A673 (cell line): ENCODE results near the gene GORASP1. TPM values are rescaled to one million over a fixed set of nuclear protein-coding genes. Genes with fewer than 3 reads are reported as not detected.
A peak's percentile ranks its signal among the peaks of the same experiment; 100 is the strongest.

Experiments used
- BruUV-seq: library from RNA; stranded (reverse); fragments of 400-500 nt; replicated peaks from 2 replicates; lab custom pipeline; 2021; lab: Mats Ljungman, UMichigan
- CTCF ChIA-PET: fragments of 300-600 bp; sonication (Branson Sonifier 250); formaldehyde crosslinking; loops from one replicate; lab custom pipeline; 2022; ENCODE audit warnings: antibody characterized with exemption; lab: Charles Lee
- POLR2A ChIA-PET: fragments of 300-600 bp; sonication (Branson Sonifier 250); formaldehyde crosslinking; loops from one replicate; lab custom pipeline; 2022; ENCODE audit warnings: antibody characterized with exemption; ENCODE audit not compliant: low non-redundant PET; lab: Charles Lee
- DNase-seq: peaks from one replicate; pipeline ENCODE4 v3.0.0-alpha.2; 2015; ENCODE audit warnings: low spot score
- H3K27ac ChIP-seq: fragments of 200-600 bp; sonication (generic); 2 replicates; pipeline ENCODE4 v1.5.1; 2016; ENCODE audit warnings: mixed run types, low read depth, mild to moderate bottlenecking, mixed read lengths, antibody characterized with exemption, low read length; ENCODE audit not compliant: poor library complexity, severe bottlenecking
- H3K27me3 ChIP-seq: fragments of 200-600 bp; sonication (generic); replicated peaks from 2 replicates; pipeline ENCODE4 v1.6.1; 2017; ENCODE audit warnings: mixed run types, low read depth, mild to moderate bottlenecking, mixed read lengths, antibody characterized with exemption, low read length; ENCODE audit not compliant: insufficient read depth, poor library complexity
- H3K36me3 ChIP-seq: fragments of 200-600 bp; sonication (generic); 2 replicates; pipeline ENCODE4 v1.6.1; 2016; ENCODE audit warnings: mixed run types, mild to moderate bottlenecking, mixed read lengths, antibody characterized with exemption, low read length; ENCODE audit not compliant: insufficient read depth, poor library complexity, severe bottlenecking
- H3K4me1 ChIP-seq: fragments of 200-600 bp; sonication (generic); 2 replicates; pipeline ENCODE4 v1.6.1; 2017; ENCODE audit warnings: mixed run types, mild to moderate bottlenecking, mixed read lengths, antibody characterized with exemption, low read length; ENCODE audit not compliant: insufficient read depth, poor library complexity, severe bottlenecking
- H3K4me3 ChIP-seq: fragments of 200-600 bp; sonication (generic); 2 replicates; pipeline ENCODE4 v1.5.1; 2016; ENCODE audit warnings: low read depth, mixed run types, mild to moderate bottlenecking, mixed read lengths, low read length; ENCODE audit not compliant: poor library complexity, severe bottlenecking
- H3K9me3 ChIP-seq: fragments of 200-600 bp; sonication (generic); 2 replicates; pipeline ENCODE4 v1.6.1; 2016; ENCODE audit warnings: mixed run types, low read depth, mild to moderate bottlenecking, mixed read lengths, antibody characterized with exemption, low read length; ENCODE audit not compliant: poor library complexity, severe bottlenecking
- CTCF ChIP-seq: fragments of 300-800, 200-600 bp; sonication (generic); conservative IDR thresholded peaks from 2 replicates; pipeline ENCODE4 v1.5.1; 2017; ENCODE audit warnings: low read depth, mild to moderate bottlenecking, antibody characterized with exemption, low read length, moderate library complexity, mixed read lengths
- EZH2 ChIP-seq: fragments of 200-600 bp; sonication (generic); IDR thresholded peaks from 2 replicates; pipeline ENCODE4 v1.6.1; 2017; ENCODE audit warnings: borderline replicate concordance, low read depth, mild to moderate bottlenecking, mixed read lengths, antibody characterized with exemption, low read length; ENCODE audit not compliant: poor library complexity, severe bottlenecking
- intact Hi-C: fragments of 100-400 bp; cut with micrococcal nuclease; formaldehyde crosslinking; loops from one replicate; pipeline ENCODE4 v1.10.0; 2022; ENCODE audit not compliant: unreplicated experiment
- total RNA-seq: library from RNA; stranded (reverse); gene quantifications from 2 replicates; pipeline ENCODE4 v1.2.3, GENCODE V29; 2021

Gene GORASP1
- total RNA-seq, 1 experiment from 2014 or later = 24.3 TPM

- Histone ChIP-seq H3K27ac (no peak overlapping the region), H3K9me3 (no peaks in the 10 kb centered on the region), H3K36me3 (peaks cover 14% of the 10 kb centered on the region), H3K4me3 (no peak overlapping the region), H3K4me1 (no peaks in the 10 kb centered on the region), H3K27me3 (no peaks in the 10 kb centered on the region)
- ChIA-PET CTCF (no interaction called here), POLR2A (no interaction called here)
- TF ChIP-seq CTCF (no peak), EZH2 (no peak)
- intact Hi-C loops = no loop called here
- BruUV-seq = TSS peak; percentile 36
- no peak for DNase-seq
These were observed 10.7 kb downstream of the GORASP1 start for GRCh38 chr3:39096775-39097174.

GRCh38 chr3:39095778-39096177 lies 11.6 kb downstream of the GORASP1 start:
- intact Hi-C loops = no loop called here
- Histone ChIP-seq H3K27ac (no peak overlapping the region), H3K36me3 (peaks cover 14% of the 10 kb centered on the region), H3K9me3 (no peaks in the 10 kb centered on the region), H3K27me3 (no peaks in the 10 kb centered on the region), H3K4me1 (no peaks in the 10 kb centered on the region), H3K4me3 (no peak overlapping the region)
- DNase-seq = no peak
- no peak for TF ChIP-seq CTCF
- no peak for TF ChIP-seq EZH2
- BruUV-seq = no TSS peak
- ChIA-PET POLR2A (no interaction called here), CTCF (no interaction called here)

- no peak for TF ChIP-seq EZH2
- no peak for TF ChIP-seq CTCF
- H3K4me1 ChIP-seq = no peaks in the 10 kb centered on the region
- no peak overlapping the region for H3K27ac ChIP-seq
- H3K36me3 ChIP-seq = peaks cover 14% of the 10 kb centered on the region
- no TSS peak for BruUV-seq
- no peak for DNase-seq
- H3K27me3 ChIP-seq = no peaks in the 10 kb centered on the region
- no peaks in the 10 kb centered on the region for H3K9me3 ChIP-seq
- ChIA-PET CTCF (no interaction called here), POLR2A (no interaction called here)
- H3K4me3 ChIP-seq = no peak overlapping the region
- intact Hi-C loops = no loop called here
These were observed 12.4 kb downstream of the GORASP1 start for GRCh38 chr3:39094851-39095677.
